HepG2 (cell line): ENCODE results near the gene ZSCAN31. TPM values are rescaled to one million over a fixed set of nuclear protein-coding genes. Genes with fewer than 3 reads are reported as not detected.

Experiments used
- ARNTL ChIP-seq: sonication (generic); formaldehyde crosslinking; IDR thresholded peaks from 2 replicates; pipeline ENCODE4 v1.4.0; 2020; ENCODE audit warnings: mild to moderate bottlenecking, missing genetic modification reagents
- BCL6 ChIP-seq: IDR thresholded peaks from 2 replicates; pipeline ENCODE4 v1.6.1; 2016; ENCODE audit warnings: missing genetic modification reagents, missing compliant biosample characterization
- BORCS8-MEF2B ChIP-seq: sonication (generic); formaldehyde crosslinking; IDR thresholded peaks from 2 replicates; pipeline ENCODE4 v1.8.0; 2022; ENCODE audit warnings: mild to moderate bottlenecking, missing genetic modification reagents
- ESRRA ChIP-seq: sonication (generic); formaldehyde crosslinking; IDR thresholded peaks from 2 replicates; pipeline ENCODE4 v1.5.1; 2020; ENCODE audit warnings: mild to moderate bottlenecking, low read depth, missing genetic modification reagents
- GATA4 ChIP-seq: sonication (generic); IDR thresholded peaks from 2 replicates; pipeline ENCODE4 v1.6.1; 2016; ENCODE audit warnings: antibody characterized with exemption, low read depth, borderline replicate concordance
- HES4 ChIP-seq: sonication (generic); formaldehyde crosslinking; IDR thresholded peaks from 2 replicates; pipeline ENCODE4 v1.9.0; 2021; ENCODE audit warnings: mild to moderate bottlenecking, missing genetic modification reagents, borderline replicate concordance
- PCBP1 ChIP-seq: fragments of 200-400 bp; formaldehyde crosslinking; IDR thresholded peaks from 2 replicates; pipeline ENCODE4 v1.6.1; 2017; ENCODE audit warnings: mild to moderate bottlenecking, low read depth, low read length, borderline replicate concordance
- RELA ChIP-seq: sonication (generic); formaldehyde crosslinking; IDR thresholded peaks from 2 replicates; pipeline ENCODE4 v1.4.0; 2020; ENCODE audit warnings: missing genetic modification reagents
- SETDB1 ChIP-seq: sonication (generic); formaldehyde crosslinking; IDR thresholded peaks from 2 replicates; pipeline ENCODE4 v1.5.1; 2020; ENCODE audit warnings: missing genetic modification reagents, mild to moderate bottlenecking, borderline replicate concordance
- ZBTB3 ChIP-seq: sonication (generic); formaldehyde crosslinking; IDR thresholded peaks from 2 replicates; pipeline ENCODE4 v1.4.0; 2020; ENCODE audit warnings: low read depth, mild to moderate bottlenecking, moderate library complexity, missing genetic modification reagents, borderline replicate concordance
- ZNF180 ChIP-seq: sonication (generic); formaldehyde crosslinking; IDR thresholded peaks from 2 replicates; pipeline ENCODE4 v1.4.0; 2020; ENCODE audit warnings: low read depth, missing genetic modification reagents, borderline replicate concordance
- ZNF383 ChIP-seq: sonication (generic); formaldehyde crosslinking; IDR thresholded peaks from 2 replicates; pipeline ENCODE4 v1.4.0; 2020; ENCODE audit warnings: missing genetic modification reagents, mild to moderate bottlenecking, borderline replicate concordance
- ZNF570 ChIP-seq: sonication (generic); formaldehyde crosslinking; IDR thresholded peaks from 2 replicates; pipeline ENCODE4 v1.4.0; 2020; ENCODE audit warnings: mild to moderate bottlenecking, missing genetic modification reagents, borderline replicate concordance
- ZNF576 ChIP-seq: sonication (generic); formaldehyde crosslinking; IDR thresholded peaks from 2 replicates; pipeline ENCODE4 v1.4.0; 2020; ENCODE audit warnings: mild to moderate bottlenecking, missing genetic modification reagents
- ZNF598 ChIP-seq: sonication (generic); formaldehyde crosslinking; IDR thresholded peaks from 2 replicates; pipeline ENCODE4 v1.5.1; 2020; ENCODE audit warnings: mild to moderate bottlenecking, missing genetic modification reagents, borderline replicate concordance
- ZNF740 ChIP-seq: sonication (generic); formaldehyde crosslinking; IDR thresholded peaks from 2 replicates; pipeline ENCODE4 v1.4.0; 2020; ENCODE audit warnings: missing genetic modification reagents
- ZNF773 ChIP-seq: sonication (generic); formaldehyde crosslinking; IDR thresholded peaks from 2 replicates; pipeline ENCODE4 v1.4.0; 2020; ENCODE audit warnings: missing genetic modification reagents, borderline replicate concordance
- ZNF780A ChIP-seq: sonication (generic); formaldehyde crosslinking; IDR thresholded peaks from 2 replicates; pipeline ENCODE4 v1.8.0; 2022; ENCODE audit warnings: mild to moderate bottlenecking, missing genetic modification reagents, moderate library complexity
- ZSCAN20 ChIP-seq: sonication (generic); formaldehyde crosslinking; IDR thresholded peaks from 2 replicates; pipeline ENCODE4 v1.4.0; 2020; ENCODE audit warnings: missing genetic modification reagents, mild to moderate bottlenecking, borderline replicate concordance
- polyA plus RNA-seq, 8 experiments: library from polyadenylated mRNA; depleted of rRNA in 3 of 8; stranded (reverse) in 7 of 8; unstranded in 1 of 8; fragments of >200 nt; fragmentation: Illumina TruSeq in 4 of 8; extraction: Trizol in 4 of 8; gene quantifications; 2 replicates each; pipeline versions ENCODE4 v1.2.1 to v1.2.3, GENCODE V29; 2011 to 2016; ENCODE audit warnings: low read depth in 4 of 8, missing spikeins in 1 of 8, mixed read lengths in 1 of 8; ENCODE audit not compliant: insufficient read depth in 1 of 8
- total RNA-seq, 5 experiments: library from RNA; depleted of rRNA; stranded (reverse); fragments of >200 nt; fragmentation: Illumina TruSeq; extraction: Trizol; gene quantifications; 2 replicates each; pipeline ENCODE4 v1.2.3, GENCODE V29; 2016; ENCODE audit warnings: low read depth in 1 of 5
- TF ChIP-seq, protein P1 (sequence below): sonication (generic); formaldehyde crosslinking; IDR thresholded peaks from 2 replicates; pipeline ENCODE4 v1.5.0; 2020; ENCODE audit warnings: mild to moderate bottlenecking, missing genetic modification reagents
- TF ChIP-seq, protein P2 (sequence below): sonication (generic); formaldehyde crosslinking; IDR thresholded peaks from 2 replicates; pipeline ENCODE4 v1.8.0; 2022; ENCODE audit warnings: missing genetic modification reagents, low read depth, mild to moderate bottlenecking, borderline replicate concordance
- TF ChIP-seq, protein P3 (sequence below): sonication (generic); formaldehyde crosslinking; IDR thresholded peaks from 2 replicates; pipeline ENCODE4 v1.5.0; 2020; ENCODE audit warnings: missing genetic modification reagents

ZSCAN31 gene
- total and polyA plus RNA-seq, 2 of the 13 experiments (the other 11 are each of a cell fraction or from before 2014, with no cell fraction given): 5.3 to 6.2 TPM

- TF ChIP-seq, protein P1, sequence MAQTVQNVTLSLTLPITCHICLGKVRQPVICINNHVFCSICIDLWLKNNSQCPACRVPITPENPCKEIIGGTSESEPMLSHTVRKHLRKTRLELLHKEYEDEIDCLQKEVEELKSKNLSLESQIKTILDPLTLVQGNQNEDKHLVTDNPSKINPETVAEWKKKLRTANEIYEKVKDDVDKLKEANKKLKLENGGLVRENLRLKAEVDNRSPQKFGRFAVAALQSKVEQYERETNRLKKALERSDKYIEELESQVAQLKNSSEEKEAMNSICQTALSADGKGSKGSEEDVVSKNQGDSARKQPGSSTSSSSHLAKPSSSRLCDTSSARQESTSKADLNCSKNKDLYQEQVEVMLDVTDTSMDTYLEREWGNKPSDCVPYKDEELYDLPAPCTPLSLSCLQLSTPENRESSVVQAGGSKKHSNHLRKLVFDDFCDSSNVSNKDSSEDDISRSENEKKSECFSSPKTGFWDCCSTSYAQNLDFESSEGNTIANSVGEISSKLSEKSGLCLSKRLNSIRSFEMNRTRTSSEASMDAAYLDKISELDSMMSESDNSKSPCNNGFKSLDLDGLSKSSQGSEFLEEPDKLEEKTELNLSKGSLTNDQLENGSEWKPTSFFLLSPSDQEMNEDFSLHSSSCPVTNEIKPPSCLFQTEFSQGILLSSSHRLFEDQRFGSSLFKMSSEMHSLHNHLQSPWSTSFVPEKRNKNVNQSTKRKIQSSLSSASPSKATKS (CRISPR knock-in tag): no peak
- TF ChIP-seq SETDB1 (no peak), BORCS8-MEF2B (CRISPR knock-in tag) (peak; percentile 29; the same call in 1 of the 2 replicates), ZNF740 (CRISPR knock-in tag) (no peak), ZBTB3 (CRISPR knock-in tag) (0 out of 2 replicates have a peak, but pooled peaks have one; percentile 86), BCL6 (CRISPR knock-in tag) (peak; percentile 99), ZNF780A (CRISPR knock-in tag) (no peak), ESRRA (CRISPR knock-in tag) (peak; percentile 52; the same call in 1 of the 2 replicates), ZNF576 (CRISPR knock-in tag) (no peak), ZNF180 (0 out of 2 replicates have a peak, but pooled peaks have one; percentile 22), ZNF773 (CRISPR knock-in tag) (no peak), PCBP1 (0 out of 2 replicates have a peak, but pooled peaks have one; percentile 73), GATA4 (0 out of 2 replicates have a peak, but pooled peaks have one; percentile 23), ZNF598 (no peak; the same call in none of the 2 replicates), RELA (no peak), ARNTL (CRISPR knock-in tag) (peak; percentile 67), ZSCAN20 (CRISPR knock-in tag) (0 out of 2 replicates have a peak, but pooled peaks have one; percentile 36), ZNF383 (CRISPR knock-in tag) (peak; percentile 94; the same call in 1 of the 2 replicates), HES4 (CRISPR knock-in tag) (peak; percentile 52; the same call in 1 of the 2 replicates), ZNF570 (CRISPR knock-in tag) (0 out of 2 replicates have a peak, but pooled peaks have one; percentile 77)
- TF ChIP-seq, protein P2, sequence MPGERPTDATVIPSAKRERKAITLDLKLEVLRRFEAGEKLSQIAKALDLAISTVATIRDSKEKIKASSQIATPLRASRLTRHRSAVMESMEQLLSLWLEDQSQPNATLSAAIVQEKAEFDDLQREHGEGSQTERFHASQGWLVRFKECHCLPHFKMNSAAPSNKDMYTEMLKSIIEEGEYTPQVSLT (CRISPR knock-in tag): no peak
- TF ChIP-seq, protein P3, sequence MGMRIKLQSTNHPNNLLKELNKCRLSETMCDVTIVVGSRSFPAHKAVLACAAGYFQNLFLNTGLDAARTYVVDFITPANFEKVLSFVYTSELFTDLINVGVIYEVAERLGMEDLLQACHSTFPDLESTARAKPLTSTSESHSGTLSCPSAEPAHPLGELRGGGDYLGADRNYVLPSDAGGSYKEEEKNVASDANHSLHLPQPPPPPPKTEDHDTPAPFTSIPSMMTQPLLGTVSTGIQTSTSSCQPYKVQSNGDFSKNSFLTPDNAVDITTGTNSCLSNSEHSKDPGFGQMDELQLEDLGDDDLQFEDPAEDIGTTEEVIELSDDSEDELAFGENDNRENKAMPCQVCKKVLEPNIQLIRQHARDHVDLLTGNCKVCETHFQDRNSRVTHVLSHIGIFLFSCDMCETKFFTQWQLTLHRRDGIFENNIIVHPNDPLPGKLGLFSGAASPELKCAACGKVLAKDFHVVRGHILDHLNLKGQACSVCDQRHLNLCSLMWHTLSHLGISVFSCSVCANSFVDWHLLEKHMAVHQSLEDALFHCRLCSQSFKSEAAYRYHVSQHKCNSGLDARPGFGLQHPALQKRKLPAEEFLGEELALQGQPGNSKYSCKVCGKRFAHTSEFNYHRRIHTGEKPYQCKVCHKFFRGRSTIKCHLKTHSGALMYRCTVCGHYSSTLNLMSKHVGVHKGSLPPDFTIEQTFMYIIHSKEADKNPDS (CRISPR knock-in tag): no peak
These were observed at the start of gene ZSCAN31 (continued) for GRCh38 chr6:28335564-28336283.
